ENCODE data around the gene CD22. TPM values are rescaled to one million over a fixed set of nuclear protein-coding genes. Genes with fewer than 3 reads are reported as not detected.

Gene CD22
- total RNA-seq, 1 donor, result not detected

GRCh38 chr19:35313587-35313986 is 15.4 kb upstream of the CD22 start:
- no peak for TF ChIP-seq CTCF (IDR thresholded peaks at IDR 0.05; ENCODE audit: insufficient read depth, low read length)
- DNase-seq (ENCODE audit: low read depth), result no peak
- no peak overlapping the region for H3K4me3 ChIP-seq (ENCODE audit: low read depth, low read length)

GRCh38 chr19:35314031-35314430 is 15.0 kb upstream of the CD22 start:
- no peak for DNase-seq (ENCODE audit: low read depth)
- no peak for TF ChIP-seq CTCF (IDR thresholded peaks at IDR 0.05; ENCODE audit: insufficient read depth, low read length)
- no peak overlapping the region for H3K4me3 ChIP-seq (ENCODE audit: low read depth, low read length)

GRCh38 chr19:35314858-35315470 is 14.0 kb upstream of the CD22 start:
- DNase-seq (ENCODE audit: low read depth), result no peak
- H3K4me3 ChIP-seq (ENCODE audit: low read depth, low read length), result no peak overlapping the region
- no peak for TF ChIP-seq CTCF (IDR thresholded peaks at IDR 0.05; ENCODE audit: insufficient read depth, low read length)

GRCh38 chr19:35315883-35316282 is 13.1 kb upstream of the CD22 start:
- no peak for DNase-seq (ENCODE audit: low read depth)
- no peak for TF ChIP-seq CTCF (IDR thresholded peaks at IDR 0.05; ENCODE audit: insufficient read depth, low read length)

GRCh38 chr19:35316560-35316959 is 12.4 kb upstream of the CD22 start:
- no peak overlapping the region for H3K4me3 ChIP-seq (ENCODE audit: low read depth, low read length)
- DNase-seq (ENCODE audit: low read depth), result no peak
- no peak for TF ChIP-seq CTCF (IDR thresholded peaks at IDR 0.05; ENCODE audit: insufficient read depth, low read length)

More at GRCh38 chr19:35315883-35316282, 13.1 kb upstream of the CD22 start:
- H3K4me3 ChIP-seq (ENCODE audit: low read depth, low read length), result no peak overlapping the region

DNA sequence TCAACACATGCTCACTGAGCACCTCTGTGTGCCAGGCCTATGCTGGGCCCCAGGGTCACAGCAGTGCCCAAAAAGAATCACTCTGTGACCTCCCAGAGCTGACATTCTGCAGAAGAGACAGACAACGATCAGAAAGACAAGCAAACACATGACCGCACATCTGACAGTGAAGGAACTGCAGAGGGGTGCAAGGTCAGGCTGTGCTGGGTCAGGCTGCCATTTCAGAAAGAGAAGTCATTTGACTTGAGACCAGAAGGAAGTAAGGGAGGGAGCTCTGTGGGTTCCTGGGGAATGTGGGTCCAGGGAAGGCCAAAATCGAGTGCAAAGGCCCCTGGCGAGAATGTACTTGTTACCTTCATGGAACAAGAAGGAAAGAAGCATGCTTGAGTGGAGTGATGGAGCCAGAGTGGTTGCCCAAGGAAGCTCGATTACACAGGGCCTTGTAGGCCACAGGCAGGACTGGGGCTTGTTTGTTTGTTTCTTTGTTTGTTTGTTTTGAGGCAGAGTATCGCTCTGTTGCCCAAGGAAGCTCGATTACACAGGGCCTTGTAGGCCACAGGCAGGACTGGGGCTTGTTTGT is 11.4 kb upstream of the CD22 start:
- no peak overlapping the region for H3K4me3 ChIP-seq (ENCODE audit: low read depth, low read length)
- TF ChIP-seq CTCF (IDR thresholded peaks at IDR 0.05; ENCODE audit: insufficient read depth, low read length), result no peak
- no peak for DNase-seq (ENCODE audit: low read depth)
